Measurements from ENCODE around the gene INIP.

INIP gene

GRCh38 chr9:112712678-112713077 lies 5.2 kb downstream of the INIP start:
- Histone ChIP-seq H3K27ac (ENCODE audit: low read length) (no peak overlapping the region), H3K4me3 (ENCODE audit: low read depth in 1 of 2, low read length in 2 of 2) (no peak overlapping the region), H3K36me3 (ENCODE audit: insufficient read depth, low read length) (peaks cover 15% of the 10 kb centered on the region; the same call in 1 of the 2 replicates), H4K20me1 (ENCODE audit: insufficient read depth, low read length) (no peaks in the 10 kb centered on the region), H3K4me1 (ENCODE audit: insufficient read depth, low read length) (peaks cover 19% of the 10 kb centered on the region), H3K27me3 (ENCODE audit: insufficient read depth, low read length, poor library complexity) (no peaks in the 10 kb centered on the region), H3K9me3 (ENCODE audit: insufficient read depth, low read length, severe bottlenecking) (no peaks in the 10 kb centered on the region), H3K4me2 (ENCODE audit: insufficient read depth, low read length) (no peak overlapping the region), H2AFZ (ENCODE audit: low read depth, low read length) (no peak overlapping the region), H3K79me2 (ENCODE audit: insufficient read depth, low read length) (peaks cover 63% of the 10 kb centered on the region), H3K9ac (ENCODE audit: low read depth, low read length) (no peak overlapping the region)
- TF ChIP-seq CTCF (IDR thresholded peaks at IDR 0.05; ENCODE audit: borderline replicate concordance, extremely low read depth, low read length, poor library complexity, severe bottlenecking) (no peak), EZH2 (IDR thresholded peaks at IDR 0.05; ENCODE audit: borderline replicate concordance, low read depth, low read length, severe bottlenecking) (no peak)
- DNase-seq, result no peak
- ATAC-seq (ENCODE audit: insufficient read depth, low read depth), result no peak

GRCh38 chr9:112711050-112711689 lies 6.7 kb downstream of the INIP start:
- H3K4me3 ChIP-seq (ENCODE audit: low read depth in 1 of 2, low read length in 2 of 2), result no peak overlapping the region
- no peaks in the 10 kb centered on the region for H4K20me1 ChIP-seq (ENCODE audit: insufficient read depth, low read length)
- ATAC-seq (ENCODE audit: insufficient read depth, low read depth), result no peak
- peaks cover 55% of the 10 kb centered on the region for H3K79me2 ChIP-seq (ENCODE audit: insufficient read depth, low read length)
- H3K36me3 ChIP-seq (ENCODE audit: insufficient read depth, low read length), result peaks cover 15% of the 10 kb centered on the region; the same call in 1 of the 2 replicates
- H3K27ac ChIP-seq (ENCODE audit: low read length), result no peak overlapping the region
- no peak overlapping the region for H3K4me2 ChIP-seq (ENCODE audit: insufficient read depth, low read length)
- H3K4me1 ChIP-seq (ENCODE audit: insufficient read depth, low read length), result peaks cover 7% of the 10 kb centered on the region
- no peaks in the 10 kb centered on the region for H3K9me3 ChIP-seq (ENCODE audit: insufficient read depth, low read length, severe bottlenecking)
- TF ChIP-seq EZH2 (IDR thresholded peaks at IDR 0.05; ENCODE audit: borderline replicate concordance, low read depth, low read length, severe bottlenecking) (no peak), CTCF (IDR thresholded peaks at IDR 0.05; ENCODE audit: borderline replicate concordance, extremely low read depth, low read length, poor library complexity, severe bottlenecking) (peak; percentile 41)
- no peak overlapping the region for H2AFZ ChIP-seq (ENCODE audit: low read depth, low read length)
- H3K27me3 ChIP-seq (ENCODE audit: insufficient read depth, low read length, poor library complexity), result no peaks in the 10 kb centered on the region
- no peak for DNase-seq
- H3K9ac ChIP-seq (ENCODE audit: low read depth, low read length), result no peak overlapping the region

- TF ChIP-seq EZH2 (IDR thresholded peaks at IDR 0.05; ENCODE audit: borderline replicate concordance, low read depth, low read length, severe bottlenecking) (no peak), CTCF (IDR thresholded peaks at IDR 0.05; ENCODE audit: borderline replicate concordance, extremely low read depth, low read length, poor library complexity, severe bottlenecking) (peak; percentile 11)
- H3K4me2 ChIP-seq (ENCODE audit: insufficient read depth, low read length), result no peak overlapping the region
- no peak overlapping the region for H3K27ac ChIP-seq (ENCODE audit: low read length)
- H3K4me1 ChIP-seq (ENCODE audit: insufficient read depth, low read length), result no peaks in the 10 kb centered on the region
- H4K20me1 ChIP-seq (ENCODE audit: insufficient read depth, low read length), result no peaks in the 10 kb centered on the region; the same call in 1 of the 2 replicates
- H3K9me3 ChIP-seq (ENCODE audit: insufficient read depth, low read length, severe bottlenecking), result no peaks in the 10 kb centered on the region
- DNase-seq (no peak), ATAC-seq (ENCODE audit: insufficient read depth, low read depth) (no peak)
- no peak overlapping the region for H3K4me3 ChIP-seq (ENCODE audit: low read depth in 1 of 2, low read length in 2 of 2)
- H2AFZ ChIP-seq (ENCODE audit: low read depth, low read length), result no peak overlapping the region
- no peaks in the 10 kb centered on the region for H3K27me3 ChIP-seq (ENCODE audit: insufficient read depth, low read length, poor library complexity)
- H3K9ac ChIP-seq (ENCODE audit: low read depth, low read length), result no peak overlapping the region
- peaks cover 9% of the 10 kb centered on the region; the same call in 1 of the 2 replicates for H3K36me3 ChIP-seq (ENCODE audit: insufficient read depth, low read length)
- H3K79me2 ChIP-seq (ENCODE audit: insufficient read depth, low read length), result peaks cover 40% of the 10 kb centered on the region
These were observed 12.0 kb downstream of the INIP start for GRCh38 chr9:112705768-112706427.

All from DND-41 (cell line).